ENCODE measurements around the gene ANKDD1A.

The ANKDD1A gene

GRCh38 chr15:64878705-64879104, 33.0 kb upstream of the ANKDD1A start:
- Histone ChIP-seq H3K27ac (ENCODE audit: low read depth, low read length) (no peak overlapping the region), H3K27me3 (ENCODE audit: control insufficient read depth, insufficient read depth, low read length) (no peaks in the 10 kb centered on the region), H3K36me3 (ENCODE audit: control insufficient read depth, insufficient read depth, low read length) (no peaks in the 10 kb centered on the region), H3K9ac (ENCODE audit: low read length) (no peak overlapping the region), H3K4me3 (ENCODE audit: low read depth, low read length) (no peak overlapping the region), H3K4me1 (ENCODE audit: control insufficient read depth, insufficient read depth, low read length) (peaks cover 34% of the 10 kb centered on the region), H3K9me3 (ENCODE audit: control insufficient read depth, insufficient read depth, low read depth, low read length) (no peaks in the 10 kb centered on the region)

GRCh38 chr15:64883100-64883581, 28.6 kb upstream of the ANKDD1A start:
- peaks cover 14% of the 10 kb centered on the region; the same call in 1 of the 2 replicates for H3K4me1 ChIP-seq (ENCODE audit: control insufficient read depth, insufficient read depth, low read length)
- H3K9me3 ChIP-seq (ENCODE audit: control insufficient read depth, insufficient read depth, low read depth, low read length): no peaks in the 10 kb centered on the region
- H3K27ac ChIP-seq (ENCODE audit: low read depth, low read length): no peak overlapping the region
- no peaks in the 10 kb centered on the region for H3K36me3 ChIP-seq (ENCODE audit: control insufficient read depth, insufficient read depth, low read length)
- H3K9ac ChIP-seq (ENCODE audit: low read length): no peak overlapping the region
- no peaks in the 10 kb centered on the region for H3K27me3 ChIP-seq (ENCODE audit: control insufficient read depth, insufficient read depth, low read length)
- H3K4me3 ChIP-seq (ENCODE audit: low read depth, low read length): no peak overlapping the region

- Histone ChIP-seq H3K36me3 (ENCODE audit: control insufficient read depth, insufficient read depth, low read length) (no peaks in the 10 kb centered on the region), H3K27ac (ENCODE audit: low read depth, low read length) (no peak overlapping the region), H3K4me1 (ENCODE audit: control insufficient read depth, insufficient read depth, low read length) (peaks cover 14% of the 10 kb centered on the region; the same call in 1 of the 2 replicates), H3K9ac (ENCODE audit: low read length) (no peak overlapping the region), H3K4me3 (ENCODE audit: low read depth, low read length) (no peak overlapping the region), H3K9me3 (ENCODE audit: control insufficient read depth, insufficient read depth, low read depth, low read length) (no peaks in the 10 kb centered on the region), H3K27me3 (ENCODE audit: control insufficient read depth, insufficient read depth, low read length) (no peaks in the 10 kb centered on the region)
Observed at GRCh38 chr15:64883997-64884511, 27.6 kb upstream of the ANKDD1A start.

GRCh38 chr15:64884679-64885078, 27.0 kb upstream of the ANKDD1A start:
- H3K27me3 ChIP-seq (ENCODE audit: control insufficient read depth, insufficient read depth, low read length): no peaks in the 10 kb centered on the region
- H3K4me1 ChIP-seq (ENCODE audit: control insufficient read depth, insufficient read depth, low read length): peaks cover 14% of the 10 kb centered on the region; the same call in 1 of the 2 replicates
- no peak overlapping the region for H3K27ac ChIP-seq (ENCODE audit: low read depth, low read length)
- H3K9ac ChIP-seq (ENCODE audit: low read length): no peak overlapping the region
- H3K4me3 ChIP-seq (ENCODE audit: low read depth, low read length): no peak overlapping the region
- H3K9me3 ChIP-seq (ENCODE audit: control insufficient read depth, insufficient read depth, low read depth, low read length): no peaks in the 10 kb centered on the region
- no peaks in the 10 kb centered on the region for H3K36me3 ChIP-seq (ENCODE audit: control insufficient read depth, insufficient read depth, low read length)

- H3K9me3 ChIP-seq (ENCODE audit: control insufficient read depth, insufficient read depth, low read depth, low read length): no peaks in the 10 kb centered on the region
- H3K36me3 ChIP-seq (ENCODE audit: control insufficient read depth, insufficient read depth, low read length): no peaks in the 10 kb centered on the region
- H3K4me3 ChIP-seq (ENCODE audit: low read depth, low read length): no peak overlapping the region
- no peak overlapping the region for H3K27ac ChIP-seq (ENCODE audit: low read depth, low read length)
- H3K27me3 ChIP-seq (ENCODE audit: control insufficient read depth, insufficient read depth, low read length): no peaks in the 10 kb centered on the region
- H3K4me1 ChIP-seq (ENCODE audit: control insufficient read depth, insufficient read depth, low read length): peaks cover 15% of the 10 kb centered on the region
- H3K9ac ChIP-seq (ENCODE audit: low read length): no peak overlapping the region
Observed at GRCh38 chr15:64888336-64888735, 23.4 kb upstream of the ANKDD1A start.

GRCh38 chr15:64891561-64891960, 20.1 kb upstream of the ANKDD1A start:
- H3K27me3 ChIP-seq (ENCODE audit: control insufficient read depth, insufficient read depth, low read length): no peaks in the 10 kb centered on the region
- no peaks in the 10 kb centered on the region for H3K9me3 ChIP-seq (ENCODE audit: control insufficient read depth, insufficient read depth, low read depth, low read length)
- H3K9ac ChIP-seq (ENCODE audit: low read length): no peak overlapping the region
- H3K27ac ChIP-seq (ENCODE audit: low read depth, low read length): no peak overlapping the region
- H3K4me1 ChIP-seq (ENCODE audit: control insufficient read depth, insufficient read depth, low read length): peaks cover 31% of the 10 kb centered on the region
- H3K36me3 ChIP-seq (ENCODE audit: control insufficient read depth, insufficient read depth, low read length): no peaks in the 10 kb centered on the region
- no peak overlapping the region for H3K4me3 ChIP-seq (ENCODE audit: low read depth, low read length)

- H3K4me3 ChIP-seq (ENCODE audit: low read depth, low read length): no peak overlapping the region
- H3K27me3 ChIP-seq (ENCODE audit: control insufficient read depth, insufficient read depth, low read length): no peaks in the 10 kb centered on the region
- H3K36me3 ChIP-seq (ENCODE audit: control insufficient read depth, insufficient read depth, low read length): no peaks in the 10 kb centered on the region
- H3K9ac ChIP-seq (ENCODE audit: low read length): no peak overlapping the region
- no peak overlapping the region for H3K27ac ChIP-seq (ENCODE audit: low read depth, low read length)
- H3K9me3 ChIP-seq (ENCODE audit: control insufficient read depth, insufficient read depth, low read depth, low read length): no peaks in the 10 kb centered on the region
- H3K4me1 ChIP-seq (ENCODE audit: control insufficient read depth, insufficient read depth, low read length): peaks cover 34% of the 10 kb centered on the region
Observed at GRCh38 chr15:64892847-64893403, 18.8 kb upstream of the ANKDD1A start.

GRCh38 chr15:64893481-64894394, 18.0 kb upstream of the ANKDD1A start:
- H3K9ac ChIP-seq (ENCODE audit: low read length): peak overlapping the region; percentile 48
- no peak overlapping the region for H3K27ac ChIP-seq (ENCODE audit: low read depth, low read length)
- peak overlapping the region; percentile 52 for H3K4me3 ChIP-seq (ENCODE audit: low read depth, low read length)
- H3K9me3 ChIP-seq (ENCODE audit: control insufficient read depth, insufficient read depth, low read depth, low read length): no peaks in the 10 kb centered on the region
- H3K36me3 ChIP-seq (ENCODE audit: control insufficient read depth, insufficient read depth, low read length): no peaks in the 10 kb centered on the region
- H3K27me3 ChIP-seq (ENCODE audit: control insufficient read depth, insufficient read depth, low read length): no peaks in the 10 kb centered on the region
- H3K4me1 ChIP-seq (ENCODE audit: control insufficient read depth, insufficient read depth, low read length): peaks cover 34% of the 10 kb centered on the region

- peak overlapping the region; percentile 52 for H3K4me3 ChIP-seq (ENCODE audit: low read depth, low read length)
- no peaks in the 10 kb centered on the region for H3K27me3 ChIP-seq (ENCODE audit: control insufficient read depth, insufficient read depth, low read length)
- H3K27ac ChIP-seq (ENCODE audit: low read depth, low read length): no peak overlapping the region
- no peaks in the 10 kb centered on the region for H3K36me3 ChIP-seq (ENCODE audit: control insufficient read depth, insufficient read depth, low read length)
- H3K9ac ChIP-seq (ENCODE audit: low read length): peak overlapping the region; percentile 48
- peaks cover 34% of the 10 kb centered on the region for H3K4me1 ChIP-seq (ENCODE audit: control insufficient read depth, insufficient read depth, low read length)
- H3K9me3 ChIP-seq (ENCODE audit: control insufficient read depth, insufficient read depth, low read depth, low read length): no peaks in the 10 kb centered on the region; the same call in 1 of the 2 replicates
Observed at GRCh38 chr15:64894395-64895056, 17.2 kb upstream of the ANKDD1A start.

- Histone ChIP-seq H3K4me1 (ENCODE audit: control insufficient read depth, insufficient read depth, low read length) (peaks cover 34% of the 10 kb centered on the region), H3K9me3 (ENCODE audit: control insufficient read depth, insufficient read depth, low read depth, low read length) (no peaks in the 10 kb centered on the region; the same call in 1 of the 2 replicates), H3K9ac (ENCODE audit: low read length) (no peak overlapping the region), H3K27ac (ENCODE audit: low read depth, low read length) (no peak overlapping the region), H3K4me3 (ENCODE audit: low read depth, low read length) (peak overlapping the region; percentile 52), H3K36me3 (ENCODE audit: control insufficient read depth, insufficient read depth, low read length) (no peaks in the 10 kb centered on the region), H3K27me3 (ENCODE audit: control insufficient read depth, insufficient read depth, low read length) (no peaks in the 10 kb centered on the region)
Observed at GRCh38 chr15:64895285-64896065, 16.2 kb upstream of the ANKDD1A start.
